NCI-H2196 (cell line): ENCODE results near the gene RUNX1.

ENCODE experiments used
- DNase-seq: peaks from one replicate; lab custom pipeline; 2025; ENCODE audit not compliant: unreplicated experiment; lab: John Stamatoyannopoulos, UW

The RUNX1 gene

GRCh38 chr21:34927992-34928391 lies 121.1 kb downstream of the RUNX1 start:
- no peak for DNase-seq

GRCh38 chr21:34926803-34927467 lies 122.2 kb downstream of the RUNX1 start:
- no peak for DNase-seq

DNA sequence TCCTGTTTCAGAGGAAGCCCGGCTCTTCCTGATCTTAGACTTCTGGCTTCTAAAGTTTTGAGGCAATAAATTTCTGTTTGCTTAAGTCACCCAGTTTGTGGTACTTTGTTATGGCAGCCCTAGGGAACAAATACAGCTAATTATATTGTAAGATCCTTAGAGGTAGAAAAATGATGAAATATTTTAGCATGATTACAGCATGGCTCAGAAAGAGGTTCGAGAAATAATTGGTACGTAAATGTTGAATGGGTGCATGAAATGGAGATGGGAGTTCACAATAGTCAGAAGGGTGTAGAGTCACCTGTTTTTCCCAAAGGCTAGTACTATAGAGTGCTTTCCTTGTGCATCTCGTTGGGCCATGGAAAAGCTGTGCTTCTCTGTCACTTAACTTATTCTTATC lies 123.5 kb downstream of the RUNX1 start:
- DNase-seq, result no peak

DNA sequence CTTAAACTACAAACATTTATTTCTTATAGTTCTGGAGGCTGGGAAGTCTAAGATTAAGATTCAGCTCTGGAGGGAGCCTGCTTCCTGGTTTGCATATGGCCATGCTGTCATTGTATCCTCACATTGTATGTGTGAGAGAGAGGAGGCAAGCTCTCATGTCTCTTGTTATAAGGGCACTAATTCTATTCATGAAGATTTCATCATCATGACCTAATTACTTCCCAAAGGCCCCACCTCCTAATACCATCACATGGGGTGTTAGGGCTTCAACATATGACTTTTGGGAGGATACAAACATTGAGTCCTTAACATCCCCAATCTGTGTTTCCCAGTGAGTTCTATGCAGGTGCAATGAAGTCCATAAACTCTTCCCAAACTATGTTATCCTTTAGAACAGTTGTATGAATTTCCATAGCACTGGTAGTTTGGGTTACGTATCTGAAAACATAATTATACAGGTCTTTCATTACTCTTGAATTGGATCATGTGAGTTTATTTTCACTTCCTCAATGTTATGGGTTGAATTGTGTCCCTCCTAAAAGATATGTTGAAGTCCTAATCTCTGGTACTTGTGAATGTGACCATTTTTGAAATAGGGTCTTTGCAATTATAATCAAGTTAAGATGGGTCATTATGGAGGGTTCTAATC lies 124.2 kb downstream of the RUNX1 start:
- no peak for DNase-seq

DNA sequence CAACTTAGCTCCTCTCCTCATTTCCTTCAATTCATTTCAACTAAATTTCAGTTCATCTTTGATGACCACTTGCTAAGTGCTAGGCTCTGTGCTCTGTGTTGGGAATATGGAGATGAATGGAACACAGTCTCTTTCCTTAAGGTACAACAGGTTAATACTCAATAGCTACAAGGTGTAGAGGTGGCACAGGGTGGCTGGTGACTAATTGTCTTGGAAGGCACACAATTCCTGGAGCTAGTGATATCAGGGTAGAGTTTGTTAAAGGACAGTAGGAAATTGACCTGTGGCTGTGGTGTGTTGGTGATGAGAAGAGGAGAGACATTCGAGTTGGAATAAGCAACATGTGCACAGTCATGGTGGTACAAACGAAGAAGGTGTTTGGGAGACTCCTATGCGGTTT lies 124.9 kb downstream of the RUNX1 start:
- DNase-seq, result no peak

DNA sequence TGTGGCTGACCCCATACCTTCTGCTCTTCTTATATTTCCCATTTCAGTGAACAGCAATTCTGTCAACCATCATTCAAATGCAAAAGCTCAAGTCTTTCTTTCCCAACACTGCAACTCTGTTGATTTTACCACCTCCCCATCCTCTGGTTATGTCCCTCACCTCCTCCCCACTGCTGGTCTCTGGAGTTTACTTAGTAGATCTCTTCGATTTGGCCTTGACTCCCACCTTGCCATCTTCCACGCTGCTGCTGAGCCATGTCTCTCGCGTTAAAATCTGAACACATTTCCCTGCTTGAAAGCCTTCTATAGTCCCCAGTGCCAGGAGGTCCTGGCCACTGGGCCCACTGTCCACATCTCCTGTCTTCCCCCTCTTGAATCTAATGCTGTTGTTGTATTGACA lies 125.5 kb downstream of the RUNX1 start:
- no peak for DNase-seq

DNA sequence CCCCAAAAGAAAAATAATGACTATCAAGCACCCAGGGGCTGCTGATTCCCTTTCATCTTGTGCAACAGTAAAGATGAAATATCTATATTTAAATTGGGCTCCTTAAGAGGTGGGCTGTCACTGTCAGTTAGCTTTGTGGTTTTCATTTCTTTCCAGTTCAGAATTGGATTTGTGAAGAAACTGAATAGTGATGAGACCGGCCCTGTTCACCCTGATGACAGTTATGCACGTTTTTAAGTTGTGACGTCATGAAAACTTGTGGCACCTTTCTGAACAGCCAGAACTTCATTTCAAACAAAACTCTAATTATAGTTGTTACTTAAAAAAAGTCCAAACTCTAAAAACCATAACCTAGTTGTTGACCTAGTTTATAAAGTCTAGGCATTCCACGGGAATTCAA lies 125.9 kb downstream of the RUNX1 start:
- no peak for DNase-seq

- no peak for DNase-seq
Measured at GRCh38 chr21:34922479-34922878, 126.6 kb downstream of the RUNX1 start.

DNA sequence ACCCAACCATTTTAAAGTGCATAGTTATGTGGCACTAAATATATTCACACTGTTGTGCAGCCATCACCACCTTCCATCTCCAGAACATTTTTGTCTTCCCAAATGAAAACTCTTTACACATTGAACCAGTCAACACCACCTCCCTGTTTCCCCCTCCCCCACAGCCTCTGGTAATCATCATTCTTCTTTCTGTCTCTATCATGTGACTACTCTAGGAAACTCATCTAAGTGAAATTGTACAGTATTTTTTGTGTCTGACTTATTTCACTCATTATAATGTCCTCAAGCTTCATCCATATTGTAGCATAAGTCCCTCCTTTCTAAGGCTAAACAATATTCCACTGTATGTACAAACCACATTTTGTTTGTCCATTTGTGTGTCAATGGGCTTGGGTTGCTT lies 128.0 kb downstream of the RUNX1 start:
- no peak for DNase-seq

DNA sequence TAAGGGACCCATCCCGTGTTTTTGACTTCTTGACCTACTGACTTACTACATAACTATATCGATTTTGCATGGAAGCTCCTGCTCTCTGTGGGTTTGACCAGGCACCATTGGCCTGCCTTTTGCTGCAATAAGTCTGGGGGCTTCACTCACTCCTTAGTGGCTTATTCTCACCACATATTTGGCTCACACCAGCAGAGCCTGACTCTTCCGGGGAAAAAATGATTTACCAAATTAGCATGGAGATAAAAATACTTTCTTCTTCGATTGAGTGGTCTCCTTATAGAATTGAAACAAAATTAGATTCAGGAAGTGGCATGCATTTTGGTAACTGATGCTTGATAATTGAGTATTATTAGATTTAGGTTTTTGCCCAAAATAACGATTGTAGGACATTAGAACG lies 129.7 kb downstream of the RUNX1 start:
- DNase-seq, result no peak

DNA sequence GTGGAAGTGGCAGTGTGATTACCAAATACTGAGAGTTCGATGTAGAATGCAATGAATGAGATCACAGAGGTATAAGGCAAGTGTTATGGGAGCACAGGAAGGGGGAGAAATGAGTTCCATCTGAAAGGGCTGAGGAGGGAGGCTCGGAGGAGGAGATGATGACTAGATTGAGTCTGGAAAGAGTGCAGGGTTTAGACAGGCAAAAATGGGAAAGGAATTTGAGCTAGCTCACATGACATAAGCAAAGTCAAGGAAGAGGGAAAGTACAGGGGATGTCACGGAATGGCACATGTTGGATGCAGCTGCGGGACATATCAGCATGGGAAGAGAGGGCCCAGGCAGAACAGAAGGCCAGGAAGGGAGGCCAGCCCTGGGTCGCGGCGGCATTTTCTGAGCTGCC lies 132.7 kb downstream of the RUNX1 start:
- no peak for DNase-seq

DNA sequence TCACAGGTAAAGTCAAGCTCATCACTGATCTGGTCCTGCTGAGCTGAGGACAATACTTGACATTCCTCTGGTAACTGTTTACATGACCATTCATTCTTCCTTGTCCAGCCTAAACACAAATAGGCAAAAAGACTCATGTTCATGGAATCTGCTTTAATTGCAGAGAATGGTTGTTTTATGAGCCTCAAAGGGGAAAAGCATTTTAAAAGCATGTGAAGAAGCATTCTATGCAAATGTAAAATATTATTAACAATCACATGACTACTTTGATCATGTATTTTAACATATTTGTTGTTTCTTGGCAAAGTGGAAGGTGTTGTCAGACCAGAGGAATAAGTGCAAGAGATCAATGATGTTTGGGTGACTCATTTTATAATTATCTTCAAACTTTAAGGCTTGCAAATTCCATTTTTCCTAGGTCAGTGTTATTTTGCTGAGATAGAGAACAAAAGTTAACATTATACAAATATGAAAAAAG lies 133.7 kb downstream of the RUNX1 start:
- no peak for DNase-seq

DNA sequence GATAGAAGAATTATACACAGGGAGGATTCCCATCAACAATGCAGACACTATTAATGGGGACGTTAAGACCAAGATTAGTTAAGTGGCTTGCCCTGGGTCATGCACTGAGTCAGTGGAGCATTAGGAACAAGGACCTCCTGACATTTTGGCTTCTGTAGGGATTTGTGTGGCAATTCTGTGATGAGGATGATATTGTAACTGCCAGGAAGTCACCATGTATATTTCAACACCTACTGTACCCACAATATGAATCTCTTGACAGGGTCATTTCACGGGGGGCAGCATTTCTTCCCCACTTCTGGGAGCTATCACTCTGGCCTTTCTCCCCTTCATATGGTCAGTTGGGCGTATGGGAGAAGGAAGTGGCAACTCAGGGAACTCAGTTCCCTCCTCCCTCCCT lies 134.9 kb downstream of the RUNX1 start:
- DNase-seq, result no peak

DNA sequence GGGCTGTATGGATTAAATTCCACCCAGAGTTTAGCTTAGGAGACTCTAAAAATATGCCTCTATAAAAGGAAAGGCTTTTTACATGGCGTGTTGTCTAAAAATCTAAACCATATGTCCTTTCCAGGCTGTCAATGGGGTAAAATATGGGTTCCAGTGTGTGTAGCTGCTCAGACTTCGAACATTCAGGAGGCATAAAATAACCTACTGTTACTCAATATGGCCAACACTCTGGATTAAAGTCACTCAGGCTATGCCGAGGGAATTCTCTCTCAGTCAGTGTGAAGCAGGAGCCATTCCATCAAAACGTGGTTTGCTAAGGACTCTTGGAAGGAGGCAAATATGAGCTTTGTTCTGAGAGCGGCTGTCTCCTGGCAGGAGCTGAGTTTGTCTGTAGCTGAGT lies 135.3 kb downstream of the RUNX1 start:
- DNase-seq, result no peak

GRCh38 chr21:34912022-34912945 lies 136.8 kb downstream of the RUNX1 start:
- DNase-seq, result peak; percentile 6

DNA sequence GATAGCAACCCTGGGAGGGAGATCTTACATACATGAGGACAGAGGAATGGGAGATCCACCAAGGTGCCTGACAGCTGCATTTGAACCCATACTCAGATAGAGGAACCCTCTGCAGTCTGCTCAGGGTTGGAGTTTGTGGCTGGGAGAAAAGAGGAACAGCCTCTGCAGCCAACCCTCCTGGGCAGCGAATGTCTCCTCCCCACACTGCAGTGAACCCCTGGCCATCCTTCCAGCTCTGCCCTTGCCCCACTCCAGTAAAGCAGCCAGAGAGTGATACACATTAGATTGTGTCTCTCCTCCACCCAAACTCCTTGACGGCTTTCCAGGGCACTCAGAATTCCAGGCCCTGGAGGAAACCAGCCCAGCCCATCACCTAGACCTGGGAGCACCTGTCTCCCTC lies 137.7 kb downstream of the RUNX1 start:
- no peak for DNase-seq

- peak; percentile 38 for DNase-seq
Measured at GRCh38 chr21:34910396-34910795, 138.7 kb downstream of the RUNX1 start.

DNA sequence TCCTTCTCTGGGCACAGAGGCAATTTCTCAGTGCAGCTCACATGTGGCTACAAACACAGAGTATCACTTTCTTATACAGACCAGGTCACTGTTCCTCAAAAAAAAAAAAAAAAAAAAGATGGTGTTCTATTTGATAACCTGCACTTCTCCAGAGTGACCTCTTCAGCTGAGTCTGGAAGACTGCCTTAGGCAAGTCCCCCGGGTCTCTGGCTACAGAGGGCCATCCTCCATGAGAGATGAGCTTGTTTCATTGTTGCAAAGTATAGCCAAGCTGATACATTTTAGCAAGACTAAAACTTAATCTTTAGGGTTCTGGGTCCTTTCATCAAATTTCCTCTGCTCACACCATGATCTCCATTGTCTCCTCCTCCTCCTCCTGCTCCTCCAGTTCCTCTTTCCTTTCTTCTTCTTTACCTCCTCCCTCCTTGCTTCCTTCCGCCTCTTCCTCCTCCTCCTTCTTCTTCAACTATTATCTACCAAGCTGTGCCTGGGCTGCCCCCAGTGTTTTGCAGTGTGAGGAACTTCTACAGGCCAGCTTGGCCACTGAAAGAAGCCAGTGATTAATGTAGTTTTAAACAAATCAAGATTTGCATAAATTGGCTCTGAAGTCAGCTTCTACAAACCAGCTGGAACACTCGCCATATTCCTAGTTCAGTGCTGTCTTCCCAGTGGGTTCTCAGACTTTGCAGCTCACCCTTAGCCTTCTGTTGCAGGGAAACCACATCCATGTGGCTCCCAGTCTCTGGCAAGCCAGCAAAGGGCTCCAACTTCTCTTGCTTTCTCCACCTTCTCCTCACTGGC lies 139.4 kb downstream of the RUNX1 start:
- DNase-seq, result no peak

GRCh38 chr21:34908419-34909055 lies 140.6 kb downstream of the RUNX1 start:
- DNase-seq, result peak; percentile 26
